HG03460 (cell line): ENCODE data around the gene DCLK2.
"Not testable (repeated sequence)": the region's sequence is repeated elsewhere in the genome, so short reads cannot be mapped to it uniquely, and the experiment has no call there.

Experiments
- ATAC-seq: cut with Tn5 transposase; IDR thresholded peaks from one replicate; pipeline ENCODE4 v1.9.1; 2021; ENCODE audit not compliant: unreplicated experiment

The DCLK2 gene

DNA sequence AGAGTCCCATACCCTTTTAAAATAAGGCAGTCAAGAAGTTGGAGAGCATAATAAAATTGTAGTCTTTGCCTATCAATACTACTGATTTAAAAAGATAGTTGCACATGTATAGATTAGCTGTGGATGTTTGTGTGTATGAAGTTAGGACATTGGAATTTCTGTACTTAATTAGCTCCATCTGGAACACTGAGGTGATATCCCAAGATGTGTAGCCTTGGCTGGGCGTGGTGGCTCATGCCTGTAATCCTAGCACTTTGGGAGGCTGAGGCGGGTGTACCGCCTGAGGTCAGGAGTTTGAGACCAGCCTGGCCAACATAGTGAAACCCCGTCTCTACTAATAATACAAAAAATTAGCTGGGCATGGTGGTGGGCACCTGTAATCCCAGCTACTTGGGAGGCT is 119.0 kb downstream of the DCLK2 start:
- not testable (repeated sequence) for ATAC-seq

GRCh38 chr4:150199056-150199455 is 120.8 kb downstream of the DCLK2 start:
- no peak for ATAC-seq

- no peak for ATAC-seq
Measured at GRCh38 chr4:150205016-150205415, 126.8 kb downstream of the DCLK2 start.

GRCh38 chr4:150206265-150206664 is 128.0 kb downstream of the DCLK2 start:
- ATAC-seq: no peak

DNA sequence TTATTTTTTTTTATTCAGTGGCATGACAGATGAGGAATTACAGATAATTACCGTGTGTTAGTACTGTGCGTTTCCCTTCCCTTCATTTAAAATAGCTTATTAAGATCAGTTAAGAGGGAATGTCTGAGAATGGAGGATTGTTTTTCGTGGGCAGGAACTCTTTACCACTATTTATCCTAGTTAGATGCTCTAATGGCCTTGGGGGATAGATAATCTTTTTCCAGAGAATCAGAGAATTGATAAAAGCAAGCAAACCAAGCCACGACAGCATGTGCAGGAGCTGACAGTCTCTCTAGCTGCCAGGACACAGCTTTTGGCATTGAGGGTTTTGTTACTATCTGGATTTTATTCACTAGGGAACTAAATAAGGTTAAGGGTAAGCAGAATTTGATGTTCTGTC is 128.7 kb downstream of the DCLK2 start:
- no peak for ATAC-seq

DNA sequence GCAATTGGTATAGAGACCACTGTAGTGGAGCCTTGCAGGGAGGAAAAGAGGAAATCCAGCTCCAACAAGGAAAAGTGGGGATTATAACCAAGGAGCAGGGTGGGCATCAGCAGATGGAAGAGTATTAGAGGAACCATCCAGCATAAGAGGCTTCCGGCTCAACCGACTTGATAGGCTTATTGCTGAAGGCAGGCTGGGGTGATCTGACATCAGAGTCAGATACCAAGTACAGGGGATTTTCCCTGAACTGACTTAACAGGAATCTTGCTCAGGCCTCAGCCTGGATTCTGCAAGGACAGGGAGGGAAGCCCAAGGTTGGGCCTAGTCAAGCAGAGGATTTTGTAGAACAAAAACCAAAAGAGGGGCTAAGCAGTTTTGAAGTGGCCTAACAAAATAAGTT is 129.6 kb downstream of the DCLK2 start:
- ATAC-seq: no peak

- no peak for ATAC-seq
Measured at GRCh38 chr4:150209140-150209829, 131.0 kb downstream of the DCLK2 start.

GRCh38 chr4:150211016-150211415 is 132.8 kb downstream of the DCLK2 start:
- ATAC-seq: no peak

GRCh38 chr4:150211799-150212445 is 133.7 kb downstream of the DCLK2 start:
- ATAC-seq: no peak

DNA sequence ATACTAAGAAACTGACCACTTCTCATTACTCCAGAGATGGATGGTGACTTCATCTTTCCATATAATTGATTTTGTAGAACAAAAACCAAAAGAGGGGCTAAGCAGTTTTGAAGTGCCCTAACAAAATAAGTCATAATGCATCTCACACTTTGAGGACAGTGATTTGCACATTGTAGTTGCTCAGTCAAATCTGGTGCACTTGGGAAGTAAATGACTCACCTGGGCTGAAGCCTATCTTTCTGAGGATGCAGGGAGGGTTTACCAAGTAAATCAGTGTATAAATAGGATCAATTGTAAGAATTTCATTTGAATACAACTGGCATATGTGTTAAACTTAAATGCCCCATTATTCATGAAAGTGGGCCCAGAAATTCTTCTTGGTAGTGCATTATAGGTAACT is 134.2 kb downstream of the DCLK2 start:
- no peak for ATAC-seq

DNA sequence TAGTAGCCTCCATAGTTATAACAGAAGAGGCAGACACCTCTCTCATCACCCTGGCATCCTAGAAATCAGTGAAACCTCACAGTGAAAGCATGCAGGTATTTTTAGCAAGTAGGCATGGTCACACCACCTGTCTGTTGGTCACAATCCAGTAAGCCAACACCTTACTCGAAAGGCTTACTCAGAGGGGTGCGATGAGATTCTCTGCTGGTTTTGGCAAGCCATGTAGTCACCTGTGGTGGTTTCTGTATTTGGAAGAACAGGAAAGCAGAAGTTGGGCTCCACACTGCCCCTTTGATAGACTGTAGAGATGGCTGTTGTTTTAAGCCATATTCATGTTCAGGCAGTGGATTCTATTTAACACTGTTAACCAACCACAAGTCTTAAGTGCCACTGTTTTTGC is 134.7 kb downstream of the DCLK2 start:
- ATAC-seq: no peak

GRCh38 chr4:150215601-150216000 is 137.4 kb downstream of the DCLK2 start:
- no peak for ATAC-seq

DNA sequence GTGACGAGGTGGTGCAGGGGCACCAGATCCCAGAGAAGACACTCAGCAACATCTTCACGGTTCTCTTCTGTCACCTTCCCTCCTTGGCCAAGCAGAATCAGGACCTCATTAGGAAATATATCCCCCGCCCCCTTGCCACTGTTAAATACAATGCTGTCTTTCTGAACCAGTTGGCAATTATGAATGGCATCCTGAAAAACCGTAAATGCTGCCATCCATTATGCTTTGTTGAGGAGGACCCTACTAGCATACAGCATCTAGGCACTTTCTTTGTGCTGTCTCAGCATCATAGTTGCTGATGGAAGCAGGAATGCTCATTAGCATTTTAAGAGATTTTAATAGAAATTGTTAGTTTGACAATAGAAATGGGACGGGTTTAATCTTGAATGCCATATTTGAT is 138.5 kb downstream of the DCLK2 start:
- no peak for ATAC-seq

- no peak for ATAC-seq
Measured at GRCh38 chr4:150217192-150217591, 138.9 kb downstream of the DCLK2 start.

DNA sequence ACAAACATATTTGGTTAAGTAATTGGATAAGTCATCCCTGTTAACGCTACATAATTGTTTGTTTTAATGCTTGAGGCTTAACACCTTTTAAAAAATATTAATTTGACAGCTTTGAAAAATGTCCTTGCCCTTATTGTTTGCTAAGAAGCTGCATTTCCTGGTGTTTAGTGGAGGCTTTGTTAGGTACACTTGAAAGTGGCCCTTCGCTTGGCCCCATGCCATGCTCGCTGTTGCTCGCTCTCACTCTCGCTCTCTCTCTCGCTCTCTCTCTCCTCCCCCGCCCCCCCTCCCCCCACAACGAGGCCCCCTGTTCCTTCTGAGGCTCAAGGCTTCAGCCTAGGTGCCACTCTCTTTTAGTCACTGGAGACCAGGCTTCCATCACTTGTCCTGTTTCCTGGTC is 139.6 kb downstream of the DCLK2 start:
- no peak for ATAC-seq

DNA sequence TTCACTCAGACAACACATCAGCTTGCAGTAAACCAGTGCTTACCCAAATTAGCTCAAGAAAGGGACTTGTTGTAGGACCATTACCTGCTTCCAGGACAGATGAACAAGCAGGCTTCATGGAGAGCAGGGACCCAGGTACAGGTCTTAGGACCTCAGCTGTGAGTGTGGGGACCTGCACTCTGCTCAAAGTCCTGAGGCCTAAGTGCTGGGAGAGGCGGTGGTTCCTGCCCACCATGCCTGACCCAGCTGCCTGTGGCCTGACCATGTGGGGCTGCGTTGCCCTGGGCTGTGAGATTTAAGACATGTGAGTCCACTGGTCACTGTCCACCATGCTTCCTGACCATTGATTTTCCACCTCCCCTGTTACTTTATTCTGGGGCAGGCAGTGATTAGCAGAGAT is 140.2 kb downstream of the DCLK2 start:
- no peak for ATAC-seq

GRCh38 chr4:150219841-150220240 is 141.6 kb downstream of the DCLK2 start:
- no peak for ATAC-seq

- ATAC-seq: no peak
Measured at GRCh38 chr4:150224896-150225591, 146.8 kb downstream of the DCLK2 start.

- no peak for ATAC-seq
Measured at GRCh38 chr4:150229520-150229919, 151.3 kb downstream of the DCLK2 start.

- ATAC-seq: no peak
Measured at GRCh38 chr4:150230561-150230960, 152.3 kb downstream of the DCLK2 start.

DNA sequence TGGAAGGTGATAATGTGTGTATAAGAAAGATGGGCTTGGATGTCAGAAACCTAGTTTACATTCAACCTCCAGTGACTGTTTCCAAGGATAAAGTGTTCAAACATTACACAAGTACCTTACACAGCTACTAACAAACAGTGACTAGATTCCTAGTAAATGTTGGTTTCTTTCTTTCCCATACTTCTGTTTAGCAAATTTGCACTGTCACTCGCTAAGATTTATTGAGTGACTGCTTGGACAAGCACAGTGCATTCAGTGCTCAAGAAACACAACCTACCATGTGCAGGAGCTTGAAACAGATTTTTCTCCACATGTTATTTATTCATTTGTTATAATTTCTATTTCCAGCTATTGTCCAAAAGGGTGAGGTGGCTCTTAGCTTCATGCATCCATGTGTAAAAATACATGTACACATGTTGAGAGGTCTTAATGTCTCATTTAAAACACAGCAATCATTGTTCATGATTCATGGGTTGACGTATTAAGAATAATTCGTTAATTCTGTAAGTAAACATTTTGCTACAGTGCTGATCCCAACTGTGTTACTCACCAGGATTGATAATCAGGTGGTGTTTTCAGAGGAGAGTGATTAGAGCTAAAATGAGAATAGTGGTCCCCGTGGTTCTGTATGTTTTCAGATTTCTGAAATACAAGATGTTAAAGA is 153.0 kb downstream of the DCLK2 start:
- ATAC-seq: no peak

- ATAC-seq: no peak
Measured at GRCh38 chr4:150232029-150232428, 153.8 kb downstream of the DCLK2 start.
